Small intestine (tissue), 7 donors: ENCODE measurements around the gene TET3. TPM values are rescaled to one million over a fixed set of nuclear protein-coding genes. Genes with fewer than 3 reads are reported as not detected.

ENCODE experiments used
- DNase-seq, 2 donors: peaks; one replicate each; pipeline versions ENCODE4 v3.0.0 to v3.0.0-alpha.2; 2013
- FAIRE-seq: peaks from 2 replicates; lab custom pipeline; 2012; peaks lifted over from hg19 to GRCh38; lab: Jason Lieb, UNC
- H3K27ac ChIP-seq, 3 donors: one replicate each; pipeline ENCODE4 v1.5.1; 2013; ENCODE audit warnings: low read length in 2 of 3, mild to moderate bottlenecking in 2 of 3, control low read depth in 1 of 3, inconsistent platforms in 1 of 3, low read depth in 1 of 3, moderate library complexity in 1 of 3
- H3K27me3 ChIP-seq, 3 donors: one replicate each; pipeline ENCODE4 v1.6.1; 2013; ENCODE audit warnings: low read length in 3 of 3, inconsistent platforms in 1 of 3; ENCODE audit not compliant: control insufficient read depth in 3 of 3, insufficient read depth in 3 of 3
- H3K36me3 ChIP-seq, 3 donors: one replicate each; pipeline ENCODE4 v1.6.1; 2013; ENCODE audit warnings: low read length in 3 of 3, inconsistent platforms in 1 of 3, low read depth in 1 of 3, mild to moderate bottlenecking in 1 of 3, moderate library complexity in 1 of 3; ENCODE audit not compliant: control insufficient read depth in 3 of 3, insufficient read depth in 2 of 3
- H3K4me1 ChIP-seq, 3 donors: one replicate each; pipeline ENCODE4 v1.6.1; 2013; ENCODE audit warnings: low read length in 2 of 3, inconsistent platforms in 1 of 3, low read depth in 1 of 3, mild to moderate bottlenecking in 1 of 3, moderate library complexity in 1 of 3; ENCODE audit not compliant: control insufficient read depth in 3 of 3, insufficient read depth in 2 of 3
- H3K4me3 ChIP-seq, 3 donors: one replicate each; pipeline ENCODE4 v1.5.1; 2013; ENCODE audit warnings: low read length in 3 of 3, control low read depth in 1 of 3, inconsistent platforms in 1 of 3, low read depth in 1 of 3, mild to moderate bottlenecking in 1 of 3, moderate library complexity in 1 of 3
- H3K9me3 ChIP-seq, 2 donors: one replicate each; pipeline ENCODE4 v1.6.1; 2013; ENCODE audit warnings: low read depth in 1 of 2, low read length in 1 of 2; ENCODE audit not compliant: control insufficient read depth in 2 of 2, insufficient read depth in 1 of 2
- WGBS, 3 donors: extraction: QIAGEN DNeasy Blood & Tissue Kit; methylation state at CpG; one replicate each; pipeline ENCODE4 v1.1.7; 2013; 5-methylcytosine and 5-hydroxymethylcytosine counted together
- polyA plus RNA-seq, 4 donors: library from polyadenylated mRNA; stranded (reverse) in 3 of 4; unstranded in 1 of 4; fragments of 200-250 nt in 3 of 4; fragments of 120-200 nt in 1 of 4; gene quantifications; one replicate each; pipeline versions ENCODE4 v1.2.1 to v1.2.3, GENCODE V29; 2013
- donor health status: healthy with polysubstance abuse.
- donor health status: control.
- donor health status: control.
- donor health status: Bipolar disorder and iron deficiency.
- donor health status: healthy.

TET3 gene
- polyA plus RNA-seq, 4 donors = 2.7 to 19.3 (median 6.2) TPM

- FAIRE-seq = no peak
- peaks cover 0 to 2% of the 10 kb centered on the region in 2 donors for H3K9me3 ChIP-seq
- H3K27ac ChIP-seq = no peak overlapping the region
- H3K4me1 ChIP-seq = peaks cover 0 to 3% (median 0%) of the 10 kb centered on the region in 3 donors
- H3K36me3 ChIP-seq = peaks cover 5 to 17% (median 15%) of the 10 kb centered on the region in 3 donors
- 84 to 91% (median 90%) methylated on average over 12 of the region's 12 CpGs for WGBS, 3 donors
- H3K27me3 ChIP-seq = no peaks in the 10 kb centered on the region
- no peak overlapping the region for H3K4me3 ChIP-seq
- DNase-seq = no peak
Measured at GRCh38 chr2:73961823-73962615, 22.7 kb upstream of the TET3 start.

- Histone ChIP-seq H3K9me3 (peaks cover 0 to 2% of the 10 kb centered on the region in 2 donors), H3K4me1 (peaks cover 0 to 3% (median 0%) of the 10 kb centered on the region in 3 donors), H3K27me3 (no peaks in the 10 kb centered on the region), H3K36me3 (peaks cover 4 to 16% (median 15%) of the 10 kb centered on the region in 3 donors), H3K27ac (no peak overlapping the region), H3K4me3 (no peak overlapping the region)
- no peak for FAIRE-seq
- no peak for DNase-seq
- 78 to 93% (median 88%) methylated on average over 5 of the region's 5 CpGs for WGBS, 3 donors
Measured at GRCh38 chr2:73962798-73963197, 21.9 kb upstream of the TET3 start.

GRCh38 chr2:73963385-73964120 is 21.2 kb upstream of the TET3 start:
- 73 to 84% (median 76%) methylated on average over 13 of the region's 13 CpGs for WGBS, 3 donors
- FAIRE-seq (no peak), DNase-seq (no peak)
- Histone ChIP-seq H3K9me3 (peaks cover 0 to 2% of the 10 kb centered on the region in 2 donors), H3K27ac (no peak overlapping the region), H3K4me3 (no peak overlapping the region), H3K27me3 (no peaks in the 10 kb centered on the region), H3K4me1 (peaks cover 0 to 3% (median 0%) of the 10 kb centered on the region in 3 donors), H3K36me3 (peaks cover 0 to 15% (median 8%) of the 10 kb centered on the region in 3 donors)

- Histone ChIP-seq H3K27ac (no peak overlapping the region), H3K27me3 (no peaks in the 10 kb centered on the region), H3K9me3 (peaks cover 0 to 2% of the 10 kb centered on the region in 2 donors), H3K4me1 (peaks cover 0 to 3% (median 0%) of the 10 kb centered on the region in 3 donors), H3K36me3 (peaks cover 0 to 10% (median 1%) of the 10 kb centered on the region in 3 donors), H3K4me3 (no peak overlapping the region)
- 66 to 85% (median 69%) methylated on average over 2 of the region's 2 CpGs for WGBS, 3 donors
- FAIRE-seq (no peak), DNase-seq (no peak)
Measured at GRCh38 chr2:73964223-73964622, 20.5 kb upstream of the TET3 start.

- Histone ChIP-seq H3K27me3 (no peaks in the 10 kb centered on the region), H3K4me1 (peaks cover 0 to 3% (median 0%) of the 10 kb centered on the region in 3 donors), H3K4me3 (no peak overlapping the region), H3K27ac (no peak overlapping the region), H3K36me3 (peaks cover 0 to 3% (median 0%) of the 10 kb centered on the region in 3 donors), H3K9me3 (peaks cover 0 to 2% of the 10 kb centered on the region in 2 donors)
- WGBS, 3 donors = 84 to 92% (median 89%) methylated on average over 3 of the region's 3 CpGs
- DNase-seq (no peak), FAIRE-seq (no peak)
Measured at GRCh38 chr2:73965053-73965452, 19.7 kb upstream of the TET3 start.

GRCh38 chr2:73968357-73968937 is 16.3 kb upstream of the TET3 start:
- 92 to 97% (median 94%) methylated on average over 8 of the region's 8 CpGs for WGBS, 3 donors
- H3K4me3 ChIP-seq = no peak overlapping the region

GRCh38 chr2:73969356-73969755 is 15.4 kb upstream of the TET3 start:
- H3K4me1 ChIP-seq = peaks cover 0 to 7% (median 6%) of the 10 kb centered on the region in 3 donors
- H3K27me3 ChIP-seq = no peaks in the 10 kb centered on the region
- DNase-seq (peak in 1 of 2 donors; percentile 17), FAIRE-seq (no peak)
- 82 to 85% (median 85%) methylated on average over 4 of the region's 4 CpGs for WGBS, 3 donors
- H3K9me3 ChIP-seq = no peaks in the 10 kb centered on the region
- H3K27ac ChIP-seq = no peak overlapping the region
- no peaks in the 10 kb centered on the region for H3K36me3 ChIP-seq
- no peak overlapping the region for H3K4me3 ChIP-seq

More at GRCh38 chr2:73968357-73968937, 16.3 kb upstream of the TET3 start:
- FAIRE-seq (no peak), DNase-seq (no peak)
- Histone ChIP-seq H3K4me1 (peaks cover 0 to 9% (median 6%) of the 10 kb centered on the region in 3 donors), H3K27me3 (no peaks in the 10 kb centered on the region), H3K9me3 (no peaks in the 10 kb centered on the region), H3K36me3 (no peaks in the 10 kb centered on the region), H3K27ac (no peak overlapping the region)
